PC-3 (cell line): Measurements from ENCODE around the gene RSF1.

Experiments used
- CTCF ChIP-seq: fragments of 300-600 bp; sonication (generic); conservative IDR thresholded peaks from 2 replicates; pipeline ENCODE4 v1.5.1; 2017; ENCODE audit warnings: antibody characterized with exemption, low read depth, mild to moderate bottlenecking, low read length
- EZH2 ChIP-seq: fragments of 300-600 bp; sonication (generic); IDR thresholded peaks from one replicate; pipeline ENCODE4 v1.6.1; 2017; ENCODE audit warnings: antibody characterized with exemption, mild to moderate bottlenecking, low read length; ENCODE audit not compliant: unreplicated experiment
- EZH2phosphoT487 ChIP-seq: fragments of 300-600 bp; sonication (generic); IDR thresholded peaks from 2 replicates; pipeline ENCODE4 v1.6.1; 2018; ENCODE audit warnings: mild to moderate bottlenecking, antibody characterized with exemption, low read length, borderline replicate concordance

DNA sequence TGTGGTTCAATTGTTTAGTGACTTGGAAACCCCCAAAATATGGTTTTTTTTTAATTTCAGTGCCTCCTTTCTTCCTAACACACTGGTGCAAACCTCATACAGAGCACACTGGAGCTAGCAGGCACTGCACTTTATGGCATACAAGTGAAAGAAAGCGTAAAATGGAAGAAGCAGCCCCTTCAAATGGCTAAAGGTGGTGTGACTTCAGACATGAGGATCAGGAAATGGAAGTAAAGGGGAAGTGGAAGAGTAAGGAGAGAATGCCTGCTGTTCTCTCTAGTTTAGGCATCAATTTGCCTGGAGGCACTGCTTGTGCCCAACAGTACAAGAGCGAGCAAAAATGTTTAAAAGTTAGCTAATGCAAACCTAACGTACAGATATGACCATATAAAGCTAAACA is 5.7 kb downstream of the RSF1 start:
- TF ChIP-seq CTCF: no peak
- TF ChIP-seq EZH2: no peak
- TF ChIP-seq EZH2phosphoT487: no peak
